Thymus (tissue), 11 donors: ENCODE data around the gene CTNND2. TPM values are rescaled to one million over a fixed set of nuclear protein-coding genes. Genes with fewer than 3 reads are reported as not detected.
"Not testable (repeated sequence)": the region's sequence is repeated elsewhere in the genome, so short reads cannot be mapped to it uniquely, and the experiment has no call there.

Experiments
- DNase-seq, 9 donors: peaks; one replicate each; pipeline ENCODE4 v3.0.0-alpha.2; 2013; ENCODE audit warnings: low spot score in 9 of 9, low read depth in 6 of 9, missing footprints in 1 of 9
- H3K27ac ChIP-seq, 2 donors: one replicate each; pipeline ENCODE4 v1.5.1; 2013; ENCODE audit warnings: control low read depth in 1 of 2, low read depth in 1 of 2, low read length in 1 of 2, mild to moderate bottlenecking in 1 of 2, moderate library complexity in 1 of 2
- H3K27me3 ChIP-seq, 2 donors: one replicate each; pipeline ENCODE4 v1.5.1; 2013; ENCODE audit warnings: low read length in 1 of 2; ENCODE audit not compliant: control insufficient read depth in 2 of 2, insufficient read depth in 1 of 2
- H3K36me3 ChIP-seq, 2 donors: one replicate each; pipeline ENCODE4 v1.5.1; 2013; ENCODE audit warnings: low read length in 1 of 2, mild to moderate bottlenecking in 1 of 2, moderate library complexity in 1 of 2; ENCODE audit not compliant: control insufficient read depth in 2 of 2, insufficient read depth in 2 of 2
- H3K4me1 ChIP-seq, 2 donors: one replicate each; pipeline ENCODE4 v1.5.1; 2013; ENCODE audit warnings: low read length in 2 of 2; ENCODE audit not compliant: control insufficient read depth in 2 of 2, insufficient read depth in 2 of 2
- H3K4me3 ChIP-seq, 2 donors: one replicate each; pipeline ENCODE4 v1.5.1; 2013; ENCODE audit warnings: low read length in 2 of 2, control low read depth in 1 of 2, mild to moderate bottlenecking in 1 of 2
- H3K9me3 ChIP-seq, 2 donors: one replicate each; pipeline ENCODE4 v1.5.1; 2013; ENCODE audit warnings: low read length in 1 of 2, mild to moderate bottlenecking in 1 of 2; ENCODE audit not compliant: control insufficient read depth in 2 of 2, insufficient read depth in 1 of 2
- WGBS: extraction: QIAGEN DNeasy Blood & Tissue Kit; methylation state at CpG from one replicate; pipeline ENCODE4 v1.1.7; 2013; 5-methylcytosine and 5-hydroxymethylcytosine counted together
- polyA plus RNA-seq: library from polyadenylated mRNA; stranded (reverse); fragments of 200-250 nt; gene quantifications from one replicate; pipeline ENCODE4 v1.2.3, GENCODE V29; 2013
- total RNA-seq: library from RNA; stranded (reverse); fragments of 120-200 nt; gene quantifications from one replicate; pipeline ENCODE4 v1.2.4, GENCODE V29; 2013
- donor health status: healthy.

Gene CTNND2
- total and polyA plus RNA-seq, 2 donors = 0.41 to 0.42 TPM

DNA sequence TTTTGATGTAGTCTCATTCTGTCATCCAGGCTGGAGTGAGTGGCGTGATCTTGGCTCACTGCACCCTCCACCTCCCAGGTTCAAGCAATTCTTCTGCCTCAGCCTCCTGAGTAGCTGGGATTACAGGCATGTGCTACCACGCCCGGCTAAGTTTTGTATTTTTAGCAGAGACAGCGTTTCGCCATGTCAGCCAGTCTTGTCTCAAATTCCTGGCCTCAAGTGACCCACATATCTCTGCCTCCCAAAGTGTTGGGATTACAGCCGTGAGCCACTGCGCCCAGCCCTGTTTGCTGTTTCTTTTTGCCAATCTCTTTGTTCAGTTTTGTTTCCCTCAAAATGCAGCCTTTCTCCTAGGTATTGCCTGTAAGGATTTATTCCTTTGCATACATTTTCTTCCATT lies 287.6 kb downstream of the CTNND2 start:
- WGBS = 90% methylated on average over 7 of the region's 7 CpGs
- not testable (repeated sequence) for DNase-seq, H3K27me3 ChIP-seq

DNA sequence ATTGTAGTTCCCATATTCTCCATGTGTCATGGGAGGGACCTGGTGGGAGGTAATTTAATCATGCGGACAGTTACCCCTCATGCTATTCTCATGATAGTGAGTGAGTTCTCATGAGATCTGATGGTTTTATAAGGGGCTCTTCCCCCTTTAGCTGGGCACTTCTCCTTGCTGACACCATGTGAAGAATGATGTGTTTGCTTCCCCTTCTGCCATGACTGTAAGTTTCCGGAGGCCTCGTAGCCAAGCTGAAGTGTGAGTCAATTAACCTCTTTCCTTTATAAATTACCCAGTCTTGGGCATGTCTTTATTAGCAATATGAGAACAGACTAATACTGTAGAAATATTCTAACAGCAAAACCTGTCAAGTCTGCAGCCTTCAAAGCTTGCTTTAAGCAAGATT lies 293.2 kb downstream of the CTNND2 start:
- H3K36me3 ChIP-seq = no peaks in the 10 kb centered on the region
- H3K27me3 ChIP-seq = no peaks in the 10 kb centered on the region
- 63% methylated on average over 3 of the region's 3 CpGs for WGBS
- H3K4me1 ChIP-seq = no peaks in the 10 kb centered on the region
- H3K27ac ChIP-seq = no peak overlapping the region
- no peak overlapping the region for H3K4me3 ChIP-seq
- no peak for DNase-seq
- H3K9me3 ChIP-seq = no peaks in the 10 kb centered on the region

More for the DNA sequence above, 287.6 kb downstream of the CTNND2 start:
- not testable (repeated sequence) for H3K4me1 ChIP-seq, H3K9me3 ChIP-seq, H3K36me3 ChIP-seq, H3K4me3 ChIP-seq, H3K27ac ChIP-seq

DNA sequence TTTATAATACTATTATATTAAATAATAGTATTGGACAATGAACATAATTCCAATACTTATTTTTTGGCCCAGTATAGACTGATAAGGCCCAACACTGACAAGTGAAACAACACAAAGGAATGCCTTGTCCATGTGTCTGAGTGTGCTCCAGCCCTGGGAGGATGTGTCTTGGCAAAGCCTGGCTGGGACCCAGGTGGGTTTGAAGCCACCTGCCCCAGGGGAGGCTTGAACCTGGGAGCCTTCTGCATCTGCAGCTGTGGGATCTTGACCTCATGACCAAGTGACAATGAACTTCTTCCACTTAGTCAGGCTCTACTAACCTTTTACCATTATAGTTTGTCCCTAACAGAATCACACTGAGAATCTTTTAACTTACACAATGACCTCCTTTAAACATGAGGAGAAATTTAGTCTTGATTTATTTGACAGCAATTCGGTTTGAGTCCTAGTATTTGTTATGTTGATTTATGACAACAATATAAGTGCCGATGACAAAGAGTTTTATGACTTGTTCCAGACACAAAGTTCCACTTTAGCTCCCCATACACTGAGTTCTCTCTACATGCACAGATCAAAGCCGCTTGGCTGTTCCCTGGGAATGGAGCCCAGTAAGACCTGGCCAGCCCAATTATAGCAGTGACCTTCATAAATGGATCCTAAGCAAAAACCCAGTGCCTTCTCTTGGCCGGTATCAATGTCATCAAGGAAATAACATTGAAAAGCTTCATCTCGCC lies 294.5 kb downstream of the CTNND2 start:
- 70% methylated on average over 5 of the region's 5 CpGs for WGBS
- Histone ChIP-seq H3K4me3 (no peak overlapping the region), H3K27me3 (no peaks in the 10 kb centered on the region), H3K27ac (no peak overlapping the region), H3K4me1 (no peaks in the 10 kb centered on the region), H3K36me3 (no peaks in the 10 kb centered on the region), H3K9me3 (no peaks in the 10 kb centered on the region)
- DNase-seq = no peak

DNA sequence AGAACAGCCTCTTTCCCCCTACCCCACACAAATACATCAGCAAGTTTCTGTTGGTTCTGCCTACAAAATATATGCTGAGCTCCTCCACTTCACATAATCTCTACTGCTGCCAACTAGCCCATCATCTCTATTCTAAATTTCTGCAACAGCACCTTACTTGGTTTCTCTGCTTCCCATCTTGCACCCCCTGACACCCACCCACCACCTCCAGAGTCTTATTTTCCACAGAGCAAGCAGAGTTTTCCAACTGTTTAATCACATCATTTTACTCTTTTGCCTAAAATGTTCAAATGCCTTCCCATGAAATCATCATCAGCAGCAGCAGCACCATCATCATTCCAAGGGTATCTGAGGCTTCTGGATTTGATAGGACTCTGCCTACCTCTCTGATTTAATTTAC lies 295.7 kb downstream of the CTNND2 start:
- Histone ChIP-seq H3K36me3 (no peaks in the 10 kb centered on the region), H3K27ac (no peak overlapping the region), H3K4me1 (no peaks in the 10 kb centered on the region), H3K9me3 (no peaks in the 10 kb centered on the region), H3K27me3 (no peaks in the 10 kb centered on the region), H3K4me3 (no peak overlapping the region)
- DNase-seq = no peak

DNA sequence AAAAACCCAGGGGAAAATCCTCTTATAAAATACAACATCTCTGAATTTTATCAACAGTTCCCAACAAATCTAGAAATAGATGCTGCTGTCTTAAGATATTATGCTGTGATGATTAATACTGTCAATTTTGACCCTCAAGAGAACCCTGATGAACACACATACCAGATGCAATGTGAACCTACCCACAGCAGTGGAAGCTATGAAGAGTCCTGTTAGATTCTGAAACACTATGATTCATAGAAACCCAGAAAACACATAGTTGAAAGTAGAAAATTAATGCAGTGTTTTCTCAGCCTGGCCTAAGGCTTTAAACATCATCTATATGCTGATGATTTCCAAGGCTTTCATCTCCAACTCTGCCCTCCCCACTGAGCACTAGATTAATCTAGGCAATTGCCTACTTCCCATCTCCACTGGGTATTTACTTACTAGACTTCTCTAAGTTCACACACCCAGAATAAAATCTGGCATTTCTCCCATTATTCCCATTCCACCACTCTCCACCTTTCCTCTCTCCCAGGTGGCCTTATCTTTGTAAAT lies 296.2 kb downstream of the CTNND2 start:
- Histone ChIP-seq H3K27me3 (no peaks in the 10 kb centered on the region), H3K4me3 (no peak overlapping the region)

DNA sequence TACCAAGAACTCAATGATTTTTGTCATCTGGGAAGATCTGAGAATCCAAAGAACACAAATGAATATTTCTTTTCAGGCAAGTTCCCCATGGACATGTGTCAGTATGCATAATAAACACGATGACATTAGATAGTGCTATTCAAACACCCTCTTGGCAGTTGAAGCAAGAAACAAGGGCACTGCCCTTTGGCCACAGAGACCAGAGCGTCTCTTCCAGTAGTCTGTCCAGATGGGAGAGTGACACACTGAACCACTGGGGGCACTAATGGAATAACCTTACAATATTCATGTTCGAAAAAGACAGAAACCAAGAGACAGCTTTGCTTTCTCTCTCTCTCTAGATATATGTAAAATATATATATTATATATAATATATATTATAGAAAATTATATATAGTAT lies 301.9 kb downstream of the CTNND2 start:
- Histone ChIP-seq H3K9me3 (no peaks in the 10 kb centered on the region), H3K36me3 (no peaks in the 10 kb centered on the region), H3K27me3 (no peaks in the 10 kb centered on the region), H3K4me3 (no peak overlapping the region), H3K4me1 (no peaks in the 10 kb centered on the region), H3K27ac (no peak overlapping the region)
- WGBS = 98% methylated on average over 3 of the region's 3 CpGs
- DNase-seq = no peak

More for the DNA sequence above, 296.2 kb downstream of the CTNND2 start:
- no peaks in the 10 kb centered on the region for H3K4me1 ChIP-seq
- no peaks in the 10 kb centered on the region for H3K9me3 ChIP-seq
- DNase-seq = no peak
- H3K36me3 ChIP-seq = no peaks in the 10 kb centered on the region
- no peak overlapping the region for H3K27ac ChIP-seq

DNA sequence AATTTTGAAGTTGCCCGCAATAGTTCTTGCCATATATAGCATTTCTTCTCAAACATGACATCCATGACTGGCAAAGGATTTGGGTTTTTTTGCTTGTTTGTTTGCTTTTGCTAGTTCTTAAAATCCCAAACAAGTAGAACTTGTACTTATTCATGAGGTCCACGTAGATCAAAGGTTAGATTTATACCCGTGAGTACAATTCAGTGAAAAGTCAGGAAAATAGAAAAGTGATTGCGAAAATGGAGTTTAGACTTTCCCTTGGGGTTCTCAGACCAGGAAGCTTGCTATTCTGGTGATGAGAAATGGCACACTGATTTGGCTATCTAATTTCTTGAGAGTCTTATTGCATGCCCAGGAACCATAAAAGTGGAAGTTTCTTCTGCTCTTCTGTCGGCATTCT lies 304.7 kb downstream of the CTNND2 start:
- DNase-seq = no peak
- H3K9me3 ChIP-seq = no peaks in the 10 kb centered on the region
- 93% methylated on average over 5 of the region's 5 CpGs for WGBS

DNA sequence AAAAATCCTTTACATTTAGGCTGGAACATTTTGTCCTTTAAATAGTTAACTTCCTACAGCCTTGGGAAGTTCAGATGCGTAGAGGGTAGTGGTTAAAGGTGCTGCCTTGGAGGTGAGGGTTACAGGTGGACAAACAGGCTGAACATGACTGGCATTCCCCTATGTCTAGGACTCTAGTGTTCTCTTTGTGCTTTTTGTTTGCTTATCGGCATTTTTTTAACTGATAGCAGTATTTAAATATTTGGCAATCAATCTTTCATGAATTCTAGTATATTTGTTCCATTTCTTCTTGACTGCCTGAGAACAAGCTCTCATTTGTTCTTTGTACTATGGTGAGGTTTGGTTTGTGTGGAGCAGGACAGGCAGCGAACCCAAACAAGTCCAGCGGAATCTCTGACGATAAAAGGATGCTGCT lies 307.6 kb downstream of the CTNND2 start:
- Histone ChIP-seq H3K4me1 (no peaks in the 10 kb centered on the region), H3K27ac (no peak overlapping the region), H3K4me3 (no peak overlapping the region), H3K36me3 (no peaks in the 10 kb centered on the region), H3K9me3 (no peaks in the 10 kb centered on the region), H3K27me3 (no peaks in the 10 kb centered on the region)
- WGBS = 95% methylated on average over 5 of the region's 5 CpGs
- DNase-seq = no peak

More for the DNA sequence above, 304.7 kb downstream of the CTNND2 start:
- H3K36me3 ChIP-seq = no peaks in the 10 kb centered on the region
- no peak overlapping the region for H3K27ac ChIP-seq
- H3K27me3 ChIP-seq = no peaks in the 10 kb centered on the region
- H3K4me1 ChIP-seq = no peaks in the 10 kb centered on the region
- H3K4me3 ChIP-seq = no peak overlapping the region

DNA sequence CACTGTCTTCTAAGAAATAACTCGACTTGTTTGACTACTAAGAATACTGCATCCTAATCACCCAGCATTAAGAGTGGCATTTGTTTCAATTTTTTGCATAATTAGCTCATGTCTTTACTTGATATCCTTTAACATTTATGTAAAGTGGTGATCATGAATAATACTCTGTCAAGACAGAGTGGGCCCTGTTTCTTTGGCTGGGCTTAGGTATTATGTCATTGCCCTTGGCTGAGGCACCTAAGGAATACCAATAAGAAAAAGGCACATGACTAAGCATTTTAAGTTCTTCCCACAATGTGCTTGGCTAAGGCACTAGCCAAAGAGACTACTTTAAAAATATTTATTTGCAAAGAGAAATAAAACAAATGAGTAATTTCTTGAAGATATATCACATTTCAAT lies 308.1 kb downstream of the CTNND2 start:
- no peak overlapping the region for H3K27ac ChIP-seq
- no peaks in the 10 kb centered on the region for H3K36me3 ChIP-seq
- H3K9me3 ChIP-seq = no peaks in the 10 kb centered on the region
- H3K27me3 ChIP-seq = no peaks in the 10 kb centered on the region
- no peak for DNase-seq
- no peaks in the 10 kb centered on the region for H3K4me1 ChIP-seq
- H3K4me3 ChIP-seq = no peak overlapping the region
- WGBS = 87% methylated on average over 1 of the region's 1 CpG
